Uterus (tissue), 4 donors: ENCODE data around the gene SNRPN. TPM values are rescaled to one million over a fixed set of nuclear protein-coding genes. Genes with fewer than 3 reads are reported as not detected.
A peak's percentile ranks its signal among the peaks of the same experiment; 100 is the strongest.

ENCODE experiments used
- DNase-seq, 2 donors: peaks; one replicate each; pipeline ENCODE4 v3.0.0-alpha.2; 2019 to 2020
- H3K27ac ChIP-seq, 2 donors: fragments of 200-600 bp; sonication (generic); 1 replicate in 1 of 2; 2 replicates in 1 of 2; pipeline ENCODE4 v1.5.1; 2016 to 2018
- H3K27me3 ChIP-seq, 2 donors: fragments of 200-600 bp; sonication (generic); one replicate each; pipeline ENCODE4 v1.5.1; 2018 to 2019; ENCODE audit warnings: control low read depth in 1 of 2
- H3K36me3 ChIP-seq, 2 donors: fragments of 200-600 bp; sonication (generic); one replicate each; pipeline ENCODE4 v1.5.1; 2019; ENCODE audit warnings: control low read depth in 1 of 2
- H3K4me1 ChIP-seq, 2 donors: fragments of 200-600 bp; sonication (generic); one replicate each; pipeline ENCODE4 v1.5.1; 2018 to 2019; ENCODE audit warnings: control low read depth in 1 of 2
- H3K4me3 ChIP-seq, 2 donors: fragments of 200-600 bp; sonication (generic); 1 replicate in 1 of 2; 2 replicates in 1 of 2; pipeline ENCODE4 v1.5.1; 2018 to 2019; ENCODE audit warnings: mild to moderate bottlenecking in 1 of 2
- H3K9me3 ChIP-seq, 2 donors: fragments of 200-600 bp; sonication (generic); one replicate each; pipeline ENCODE4 v1.5.1; 2019; ENCODE audit warnings: control low read depth in 1 of 2
- CTCF ChIP-seq, 4 experiments: fragments of 200-600 bp in 2 of 4; fragments of 450-650 bp in 2 of 4; sonication (generic) in 2 of 4; IDR thresholded peaks; one replicate each; pipeline ENCODE4 v1.5.1; 2016 to 2019; ENCODE audit warnings: antibody characterized with exemption in 4 of 4, mild to moderate bottlenecking in 2 of 4, moderate library complexity in 1 of 4
- POLR2A ChIP-seq, 2 donors: fragments of 450-650 bp; IDR thresholded peaks; one replicate each; pipeline ENCODE4 v1.6.1; 2016; ENCODE audit warnings: antibody characterized with exemption in 2 of 2, mild to moderate bottlenecking in 1 of 2, moderate library complexity in 1 of 2
- intact Hi-C: fragments of 100-400 bp; cut with DNase I; formaldehyde crosslinking; loops from one replicate; pipeline ENCODE4 v1.15.1; 2023; ENCODE audit warnings: low total_unique reads
- total RNA-seq, 4 donors: library from RNA; depleted of rRNA in 3 of 4; stranded (reverse); fragments of >200 nt in 3 of 4; gene quantifications; one replicate each; pipeline versions ENCODE4 v1.1.0 to v1.2.4, GENCODE V29; 2014 to 2023
- donor health status: DM: yes; HTN: yes; CAD: no.

The SNRPN gene
- total RNA-seq, 4 donors from 2014 or later: 81.7 to 119 (median 89.5) TPM

GRCh38 chr15:24944954-24945353, 9.8 kb upstream of the SNRPN start:
- H3K4me1 ChIP-seq: no peaks in the 10 kb centered on the region
- H3K36me3 ChIP-seq: no peaks in the 10 kb centered on the region
- H3K4me3 ChIP-seq: no peak overlapping the region
- intact Hi-C loops: no loop called here
- H3K27me3 ChIP-seq: no peaks in the 10 kb centered on the region
- H3K27ac ChIP-seq: no peak overlapping the region
- DNase-seq: no peak
- TF ChIP-seq CTCF (IDR thresholded peaks at IDR 0.05) (no peak), POLR2A (IDR thresholded peaks at IDR 0.05) (no peak)
- H3K9me3 ChIP-seq: no peaks in the 10 kb centered on the region

GRCh38 chr15:24945711-24946110, 9.1 kb upstream of the SNRPN start:
- Histone ChIP-seq H3K27ac (no peak overlapping the region), H3K4me1 (no peaks in the 10 kb centered on the region), H3K36me3 (no peaks in the 10 kb centered on the region), H3K4me3 (no peak overlapping the region), H3K27me3 (no peaks in the 10 kb centered on the region), H3K9me3 (no peaks in the 10 kb centered on the region)
- intact Hi-C loops: no loop called here
- TF ChIP-seq POLR2A (IDR thresholded peaks at IDR 0.05) (no peak), CTCF (IDR thresholded peaks at IDR 0.05) (no peak)
- DNase-seq: no peak

- intact Hi-C loops: no loop called here
- Histone ChIP-seq H3K9me3 (no peaks in the 10 kb centered on the region), H3K36me3 (no peaks in the 10 kb centered on the region), H3K4me1 (no peaks in the 10 kb centered on the region), H3K27ac (no peak overlapping the region), H3K27me3 (no peaks in the 10 kb centered on the region), H3K4me3 (no peak overlapping the region)
- TF ChIP-seq CTCF (IDR thresholded peaks at IDR 0.05) (no peak), POLR2A (IDR thresholded peaks at IDR 0.05) (no peak)
- no peak for DNase-seq
Measured at GRCh38 chr15:24948495-24948894, 6.3 kb upstream of the SNRPN start.

GRCh38 chr15:24955531-24955921, 739 bp downstream of the SNRPN start:
- Histone ChIP-seq H3K27me3 (no peaks in the 10 kb centered on the region), H3K9me3 (no peaks in the 10 kb centered on the region), H3K4me3 (peak overlapping the region; percentile 60 to 75), H3K36me3 (no peaks in the 10 kb centered on the region), H3K4me1 (no peaks in the 10 kb centered on the region), H3K27ac (peak overlapping the region; percentile 84 to 95)
- DNase-seq: peak; percentile 16 to 18
- intact Hi-C loops: no loop called here
- no peak for TF ChIP-seq POLR2A (IDR thresholded peaks at IDR 0.05)
- TF ChIP-seq CTCF (IDR thresholded peaks at IDR 0.05): no peak

GRCh38 chr15:24956111-24956838, 1.5 kb downstream of the SNRPN start:
- Histone ChIP-seq H3K9me3 (no peaks in the 10 kb centered on the region), H3K27me3 (no peaks in the 10 kb centered on the region), H3K27ac (peak overlapping the region; percentile 84 to 95), H3K36me3 (no peaks in the 10 kb centered on the region), H3K4me3 (peak overlapping the region; percentile 60 to 75), H3K4me1 (no peaks in the 10 kb centered on the region)
- peak; percentile 58 to 79 for DNase-seq
- TF ChIP-seq POLR2A (IDR thresholded peaks at IDR 0.05) (peak; percentile 5 to 19), CTCF (IDR thresholded peaks at IDR 0.05) (no peak)
- intact Hi-C loops: no loop called here
